Measurements from ENCODE around the gene YARS2.
"Not testable (repeated sequence)": the region's sequence is repeated elsewhere in the genome, so short reads cannot be mapped to it uniquely, and the experiment has no call there.

Gene YARS2

DNA sequence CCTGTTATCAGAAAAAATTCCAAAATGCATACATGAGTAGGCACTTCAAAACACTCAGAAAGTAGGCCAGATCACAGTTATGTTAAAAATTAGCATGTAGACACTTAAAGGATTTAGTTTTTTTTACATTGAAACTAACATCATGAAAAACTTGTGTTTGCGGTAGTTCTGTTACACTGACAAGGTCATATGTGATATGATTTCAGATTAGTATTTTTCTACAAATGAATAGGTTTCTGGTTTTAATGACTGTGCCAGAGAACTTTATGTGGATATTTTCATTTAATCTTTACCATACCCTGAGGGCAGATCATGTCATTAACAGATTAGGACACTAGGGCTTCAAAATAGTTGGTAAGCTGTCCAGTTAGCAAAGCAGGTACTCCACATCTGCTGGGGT, 20.7 kb downstream of the YARS2 start:
- H3K9ac ChIP-seq (ENCODE audit: low read length), result no peak overlapping the region
- H2BK5ac ChIP-seq (ENCODE audit: low read depth, low read length, poor library complexity, severe bottlenecking), result no peak overlapping the region
- no peaks in the 10 kb centered on the region for H3K9me3 ChIP-seq (ENCODE audit: control insufficient read depth, low read length)
- no peak overlapping the region for H3K23ac ChIP-seq (ENCODE audit: low read length in 2 of 2)
- H3K27me3 ChIP-seq (ENCODE audit: control insufficient read depth in 1 of 2, insufficient read depth in 1 of 2, low read length in 2 of 2), result no peaks in the 10 kb centered on the region
- no peak overlapping the region for H2AFZ ChIP-seq (ENCODE audit: low read depth, low read length)
- H3K27ac ChIP-seq (ENCODE audit: low read length, poor library complexity, severe bottlenecking), result no peak overlapping the region
- peaks cover 15% of the 10 kb centered on the region for H3K79me1 ChIP-seq (replicated peaks; ENCODE audit: low read length, poor library complexity, severe bottlenecking)
- 100% methylated on average over 1 of the region's 1 CpG for WGBS
- H3K36me3 ChIP-seq (ENCODE audit: control insufficient read depth in 1 of 2, insufficient read depth in 2 of 2, low read depth in 1 of 2, low read length in 2 of 2), result peaks cover 15 to 91% of the 10 kb centered on the region in 2 experiments
- no peak overlapping the region for H3K14ac ChIP-seq (ENCODE audit: low read length in 2 of 2)
- no peak overlapping the region for H3K4me3 ChIP-seq (ENCODE audit: insufficient read depth in 1 of 2, low read depth in 1 of 2, low read length in 2 of 2)
- no peak overlapping the region for H4K8ac ChIP-seq (ENCODE audit: low read length)
- H2AK5ac ChIP-seq (ENCODE audit: low read length, severe bottlenecking), result no peak overlapping the region
- H3K4me2 ChIP-seq (ENCODE audit: low read length, poor library complexity, severe bottlenecking), result no peak overlapping the region
- H2BK120ac ChIP-seq (ENCODE audit: low read depth, low read length), result no peak overlapping the region
- no peak overlapping the region for H3K4ac ChIP-seq (ENCODE audit: low read depth in 1 of 2, low read length in 2 of 2)
- H3K4me1 ChIP-seq (ENCODE audit: control insufficient read depth, insufficient read depth, low read depth, low read length), result no peaks in the 10 kb centered on the region
- no peak overlapping the region for H2BK12ac ChIP-seq (ENCODE audit: low read length in 2 of 2)
- no peak overlapping the region for H3K18ac ChIP-seq (ENCODE audit: low read depth in 1 of 2, low read length in 2 of 2)
- H4K91ac ChIP-seq (ENCODE audit: low read length), result no peak overlapping the region
- DNase-seq, result no peak
- H2BK15ac ChIP-seq (ENCODE audit: low read depth, poor library complexity, severe bottlenecking), result no peak overlapping the region

DNA sequence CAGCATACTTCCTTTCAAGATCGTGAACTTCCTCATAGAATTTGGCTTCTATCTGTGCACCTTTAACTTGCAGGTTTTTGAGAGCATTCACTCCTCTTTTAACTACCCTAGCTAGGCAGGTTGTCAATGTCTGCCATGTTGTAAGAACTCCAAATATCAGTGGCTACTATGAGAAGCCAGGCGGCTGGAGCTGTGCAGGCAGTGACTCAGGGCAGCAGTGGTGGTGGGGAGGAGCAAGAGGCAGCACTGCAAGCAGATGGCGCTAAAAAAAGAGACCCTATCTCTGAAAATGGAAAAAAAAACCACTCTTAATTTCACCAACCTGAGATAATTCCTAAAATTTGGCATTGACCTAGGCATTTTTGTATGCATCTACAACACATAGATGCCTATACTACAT, 28.5 kb downstream of the YARS2 start:
- 94% methylated on average over 3 of the region's 3 CpGs for WGBS
- H3K27ac ChIP-seq (ENCODE audit: low read length, poor library complexity, severe bottlenecking), result no peak overlapping the region
- H3K4ac ChIP-seq (ENCODE audit: low read depth in 1 of 2, low read length in 2 of 2), result no peak overlapping the region
- no peak overlapping the region for H2AK5ac ChIP-seq (ENCODE audit: low read length, severe bottlenecking)
- no peak for DNase-seq
- no peaks in the 10 kb centered on the region for H3K4me1 ChIP-seq (ENCODE audit: control insufficient read depth, insufficient read depth, low read depth, low read length)
- H4K8ac ChIP-seq (ENCODE audit: low read length), result no peak overlapping the region
- no peak overlapping the region for H4K91ac ChIP-seq (ENCODE audit: low read length)
- H3K36me3 ChIP-seq (ENCODE audit: control insufficient read depth in 1 of 2, insufficient read depth in 2 of 2, low read depth in 1 of 2, low read length in 2 of 2), result peaks cover 9 to 80% of the 10 kb centered on the region in 2 experiments
- no peak overlapping the region for H3K14ac ChIP-seq (ENCODE audit: low read length in 2 of 2)
- no peak overlapping the region for H2BK5ac ChIP-seq (ENCODE audit: low read depth, low read length, poor library complexity, severe bottlenecking)
- no peak overlapping the region for H3K23ac ChIP-seq (ENCODE audit: low read length in 2 of 2)
- H3K79me1 ChIP-seq (replicated peaks; ENCODE audit: low read length, poor library complexity, severe bottlenecking), result peaks cover 11% of the 10 kb centered on the region
- no peak overlapping the region for H2BK12ac ChIP-seq (ENCODE audit: low read length in 2 of 2)
- no peak overlapping the region for H2BK120ac ChIP-seq (ENCODE audit: low read depth, low read length)
- no peaks in the 10 kb centered on the region for H3K27me3 ChIP-seq (ENCODE audit: control insufficient read depth in 1 of 2, insufficient read depth in 1 of 2, low read length in 2 of 2)
- no peak overlapping the region for H3K4me2 ChIP-seq (ENCODE audit: low read length, poor library complexity, severe bottlenecking)
- no peak overlapping the region for H2AFZ ChIP-seq (ENCODE audit: low read depth, low read length)
- no peak overlapping the region for H3K9ac ChIP-seq (ENCODE audit: low read length)
- no peak overlapping the region for H2BK15ac ChIP-seq (ENCODE audit: low read depth, poor library complexity, severe bottlenecking)
- H3K18ac ChIP-seq (ENCODE audit: low read depth in 1 of 2, low read length in 2 of 2), result no peak overlapping the region
- H3K9me3 ChIP-seq (ENCODE audit: control insufficient read depth, low read length), result no peaks in the 10 kb centered on the region
- no peak overlapping the region for H3K4me3 ChIP-seq (ENCODE audit: insufficient read depth in 1 of 2, low read depth in 1 of 2, low read length in 2 of 2)

DNA sequence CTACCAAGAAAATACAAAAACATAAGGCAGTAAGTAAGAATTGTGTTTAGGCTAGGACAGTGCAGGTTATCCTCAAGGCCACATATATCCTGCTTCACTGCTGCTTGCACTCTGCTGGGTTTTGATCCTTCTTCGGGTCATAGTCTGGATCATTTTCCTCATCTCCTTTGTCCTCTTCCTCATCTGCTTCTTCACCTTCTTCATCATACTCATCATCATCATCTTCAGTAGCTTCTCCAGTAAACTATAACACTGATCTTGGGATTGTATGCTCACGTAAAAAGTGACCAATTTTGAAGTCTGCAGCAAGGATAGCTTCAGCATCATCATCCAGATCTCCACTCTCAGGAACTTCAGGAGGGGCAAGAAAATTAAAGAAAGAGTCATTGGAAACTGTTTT, 29.4 kb downstream of the YARS2 start:
- H2BK12ac ChIP-seq (ENCODE audit: low read length in 2 of 2), result no peak overlapping the region
- H4K8ac ChIP-seq (ENCODE audit: low read length), result no peak overlapping the region
- no peak overlapping the region for H2BK15ac ChIP-seq (ENCODE audit: low read depth, poor library complexity, severe bottlenecking)
- peaks cover 14 to 80% of the 10 kb centered on the region in 2 experiments for H3K36me3 ChIP-seq (ENCODE audit: control insufficient read depth in 1 of 2, insufficient read depth in 2 of 2, low read depth in 1 of 2, low read length in 2 of 2)
- no peaks in the 10 kb centered on the region for H3K9me3 ChIP-seq (ENCODE audit: control insufficient read depth, low read length)
- H3K4me1 ChIP-seq (ENCODE audit: control insufficient read depth, insufficient read depth, low read depth, low read length), result no peaks in the 10 kb centered on the region
- no peak overlapping the region for H3K4ac ChIP-seq (ENCODE audit: low read depth in 1 of 2, low read length in 2 of 2)
- 99% methylated on average over 2 of the region's 2 CpGs for WGBS
- no peak overlapping the region for H3K23ac ChIP-seq (ENCODE audit: low read length in 2 of 2)
- no peak overlapping the region for H3K27ac ChIP-seq (ENCODE audit: low read length, poor library complexity, severe bottlenecking)
- H2BK120ac ChIP-seq (ENCODE audit: low read depth, low read length), result no peak overlapping the region
- no peaks in the 10 kb centered on the region for H3K27me3 ChIP-seq (ENCODE audit: control insufficient read depth in 1 of 2, insufficient read depth in 1 of 2, low read length in 2 of 2)
- H3K4me2 ChIP-seq (ENCODE audit: low read length, poor library complexity, severe bottlenecking), result no peak overlapping the region
- no peak for DNase-seq
- H3K4me3 ChIP-seq (ENCODE audit: insufficient read depth in 1 of 2, low read depth in 1 of 2, low read length in 2 of 2), result no peak overlapping the region
- no peak overlapping the region for H2BK5ac ChIP-seq (ENCODE audit: low read depth, low read length, poor library complexity, severe bottlenecking)
- H3K9ac ChIP-seq (ENCODE audit: low read length), result no peak overlapping the region
- no peak overlapping the region for H3K14ac ChIP-seq (ENCODE audit: low read length in 2 of 2)
- no peak overlapping the region for H2AFZ ChIP-seq (ENCODE audit: low read depth, low read length)
- H3K79me1 ChIP-seq (replicated peaks; ENCODE audit: low read length, poor library complexity, severe bottlenecking), result peaks cover 17% of the 10 kb centered on the region
- H3K18ac ChIP-seq (ENCODE audit: low read depth in 1 of 2, low read length in 2 of 2), result no peak overlapping the region
- H2AK5ac ChIP-seq (ENCODE audit: low read length, severe bottlenecking), result no peak overlapping the region
- H4K91ac ChIP-seq (ENCODE audit: low read length), result no peak overlapping the region

DNA sequence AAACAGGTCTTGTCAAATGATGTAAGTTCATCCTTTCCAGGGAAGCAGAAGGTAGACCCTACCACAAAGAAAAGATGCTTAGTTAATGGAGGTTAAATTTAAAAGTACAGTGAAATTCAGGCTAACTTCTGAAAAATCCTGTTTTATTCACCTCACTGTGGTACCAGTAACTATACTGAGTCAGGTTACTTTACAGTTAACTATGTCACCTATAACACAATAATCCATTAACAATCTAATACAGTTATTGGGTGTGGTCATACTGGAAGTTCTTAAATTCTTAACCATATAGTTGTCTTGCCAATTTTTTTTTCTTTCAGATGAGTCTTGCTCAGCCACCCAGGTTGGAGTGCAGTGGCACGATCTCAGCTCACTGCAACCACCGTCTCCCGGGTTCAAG, 30.4 kb downstream of the YARS2 start:
- H3K27me3 ChIP-seq (ENCODE audit: control insufficient read depth in 1 of 2, insufficient read depth in 1 of 2, low read length in 2 of 2); H2BK12ac ChIP-seq (ENCODE audit: low read length in 2 of 2); DNase-seq; H3K14ac ChIP-seq (ENCODE audit: low read length in 2 of 2); H3K4me1 ChIP-seq (ENCODE audit: control insufficient read depth, insufficient read depth, low read depth, low read length); H3K27ac ChIP-seq (ENCODE audit: low read length, poor library complexity, severe bottlenecking); H4K91ac ChIP-seq (ENCODE audit: low read length); H2BK5ac ChIP-seq (ENCODE audit: low read depth, low read length, poor library complexity, severe bottlenecking); H3K23ac ChIP-seq (ENCODE audit: low read length in 2 of 2); H2BK120ac ChIP-seq (ENCODE audit: low read depth, low read length); H3K9me3 ChIP-seq (ENCODE audit: control insufficient read depth, low read length); H3K9ac ChIP-seq (ENCODE audit: low read length); H3K18ac ChIP-seq (ENCODE audit: low read depth in 1 of 2, low read length in 2 of 2); H3K4me2 ChIP-seq (ENCODE audit: low read length, poor library complexity, severe bottlenecking); H2AK5ac ChIP-seq (ENCODE audit: low read length, severe bottlenecking); H2BK15ac ChIP-seq (ENCODE audit: low read depth, poor library complexity, severe bottlenecking); H3K4me3 ChIP-seq (ENCODE audit: insufficient read depth in 1 of 2, low read depth in 1 of 2, low read length in 2 of 2); H4K8ac ChIP-seq (ENCODE audit: low read length); H3K4ac ChIP-seq (ENCODE audit: low read depth in 1 of 2, low read length in 2 of 2); H2AFZ ChIP-seq (ENCODE audit: low read depth, low read length): not testable (repeated sequence)
- WGBS, result 98% methylated on average over 3 of the region's 3 CpGs
- H3K79me1 ChIP-seq (replicated peaks; ENCODE audit: low read length, poor library complexity, severe bottlenecking), result peaks cover 14% of the 10 kb centered on the region
- peaks cover 12 to 80% of the 10 kb centered on the region in 2 experiments for H3K36me3 ChIP-seq (ENCODE audit: control insufficient read depth in 1 of 2, insufficient read depth in 2 of 2, low read depth in 1 of 2, low read length in 2 of 2)

All from mesenchymal stem cell (in vitro differentiated cells and primary cell).